ENCODE results near the gene RTN4RL1.
"Not testable (repeated sequence)": the region's sequence is repeated elsewhere in the genome, so short reads cannot be mapped to it uniquely, and the experiment has no call there.

The RTN4RL1 gene

DNA sequence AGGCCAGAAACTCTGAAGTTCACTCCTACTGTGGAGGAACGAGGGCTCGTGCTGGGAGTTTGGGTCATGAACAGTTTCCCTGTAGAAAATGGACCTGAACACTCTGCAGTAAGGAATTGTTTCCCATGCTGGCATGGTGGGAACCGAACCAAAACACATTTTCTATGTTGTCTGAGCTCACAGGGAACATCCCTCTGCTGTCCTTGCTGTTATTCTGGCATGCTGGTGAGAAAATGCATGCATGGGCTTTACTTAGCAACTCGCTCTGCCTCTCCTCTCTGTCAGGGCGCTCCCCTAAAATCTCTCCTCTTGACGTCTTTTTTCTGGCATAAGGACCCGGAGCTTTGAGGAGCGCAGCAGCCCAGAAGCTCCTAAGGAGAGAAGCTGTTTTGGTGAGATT, 5.4 kb downstream of the RTN4RL1 start:
- TF ChIP-seq MYC (IDR thresholded peaks at IDR 0.05; ENCODE audit: low read depth, low read length) (no peak), POLR2A (IDR thresholded peaks at IDR 0.05; ENCODE audit: extremely low read depth, insufficient read length) (no peak)
- TF ChIP-seq, protein P1, sequence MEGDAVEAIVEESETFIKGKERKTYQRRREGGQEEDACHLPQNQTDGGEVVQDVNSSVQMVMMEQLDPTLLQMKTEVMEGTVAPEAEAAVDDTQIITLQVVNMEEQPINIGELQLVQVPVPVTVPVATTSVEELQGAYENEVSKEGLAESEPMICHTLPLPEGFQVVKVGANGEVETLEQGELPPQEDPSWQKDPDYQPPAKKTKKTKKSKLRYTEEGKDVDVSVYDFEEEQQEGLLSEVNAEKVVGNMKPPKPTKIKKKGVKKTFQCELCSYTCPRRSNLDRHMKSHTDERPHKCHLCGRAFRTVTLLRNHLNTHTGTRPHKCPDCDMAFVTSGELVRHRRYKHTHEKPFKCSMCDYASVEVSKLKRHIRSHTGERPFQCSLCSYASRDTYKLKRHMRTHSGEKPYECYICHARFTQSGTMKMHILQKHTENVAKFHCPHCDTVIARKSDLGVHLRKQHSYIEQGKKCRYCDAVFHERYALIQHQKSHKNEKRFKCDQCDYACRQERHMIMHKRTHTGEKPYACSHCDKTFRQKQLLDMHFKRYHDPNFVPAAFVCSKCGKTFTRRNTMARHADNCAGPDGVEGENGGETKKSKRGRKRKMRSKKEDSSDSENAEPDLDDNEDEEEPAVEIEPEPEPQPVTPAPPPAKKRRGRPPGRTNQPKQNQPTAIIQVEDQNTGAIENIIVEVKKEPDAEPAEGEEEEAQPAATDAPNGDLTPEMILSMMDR (IDR thresholded peaks at IDR 0.05; ENCODE audit: low read depth, low read length): no peak
- TF ChIP-seq, protein P2, sequence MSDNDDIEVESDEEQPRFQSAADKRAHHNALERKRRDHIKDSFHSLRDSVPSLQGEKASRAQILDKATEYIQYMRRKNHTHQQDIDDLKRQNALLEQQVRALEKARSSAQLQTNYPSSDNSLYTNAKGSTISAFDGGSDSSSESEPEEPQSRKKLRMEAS (IDR thresholded peaks at IDR 0.05; ENCODE audit: low read depth, low read length): no peak
- DNase-seq (ENCODE audit: low read depth): no peak
- H3K4me3 ChIP-seq (ENCODE audit: low read depth, low read length): no peak overlapping the region

DNA sequence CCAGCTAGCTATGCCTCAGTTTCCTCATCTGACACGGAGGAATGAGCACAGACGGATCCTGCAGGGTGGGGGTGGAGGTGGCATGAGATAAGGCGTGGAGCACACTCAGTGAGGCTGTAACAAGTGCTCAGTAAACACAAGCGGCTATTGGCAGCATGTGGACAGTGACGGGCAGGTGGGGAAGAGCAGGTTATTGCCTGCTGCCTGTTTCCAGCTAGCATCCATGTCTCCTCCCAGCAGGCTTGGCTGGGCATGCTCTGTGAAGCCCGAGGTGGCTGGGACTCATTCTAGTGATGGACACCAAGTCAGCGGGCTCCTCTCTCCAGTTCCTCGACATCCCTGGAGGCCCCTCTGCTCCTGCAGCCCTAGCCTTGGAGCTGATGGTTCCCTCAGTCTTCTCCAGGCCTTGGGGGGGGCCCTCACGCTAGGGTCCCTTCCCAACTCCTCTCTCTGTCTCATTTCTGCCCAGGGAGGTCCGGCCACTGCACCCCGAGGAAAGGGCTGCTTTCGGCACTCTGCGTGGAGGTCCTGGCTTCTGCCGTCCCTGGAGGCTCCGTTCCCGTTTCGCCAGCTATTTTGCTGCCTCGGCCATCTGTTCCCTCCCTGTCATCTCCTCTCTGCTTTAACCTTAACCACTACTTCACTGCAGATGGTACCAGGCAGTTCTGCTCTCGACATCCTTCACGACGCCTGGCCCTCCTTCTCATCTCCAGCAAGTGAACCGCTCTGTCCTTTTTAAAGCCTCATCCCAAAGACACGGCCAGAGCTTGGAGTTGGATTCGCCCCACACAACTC, 6.2 kb downstream of the RTN4RL1 start:
- no peak for DNase-seq (ENCODE audit: low read depth)
- TF ChIP-seq, protein P2 (IDR thresholded peaks at IDR 0.05; ENCODE audit: low read depth, low read length): no peak
- TF ChIP-seq, protein P1 (IDR thresholded peaks at IDR 0.05; ENCODE audit: low read depth, low read length): no peak
- TF ChIP-seq POLR2A (IDR thresholded peaks at IDR 0.05; ENCODE audit: extremely low read depth, insufficient read length): no peak
- no peak for TF ChIP-seq MYC (IDR thresholded peaks at IDR 0.05; ENCODE audit: low read depth, low read length)
- H3K4me3 ChIP-seq (ENCODE audit: low read depth, low read length): no peak overlapping the region

DNA sequence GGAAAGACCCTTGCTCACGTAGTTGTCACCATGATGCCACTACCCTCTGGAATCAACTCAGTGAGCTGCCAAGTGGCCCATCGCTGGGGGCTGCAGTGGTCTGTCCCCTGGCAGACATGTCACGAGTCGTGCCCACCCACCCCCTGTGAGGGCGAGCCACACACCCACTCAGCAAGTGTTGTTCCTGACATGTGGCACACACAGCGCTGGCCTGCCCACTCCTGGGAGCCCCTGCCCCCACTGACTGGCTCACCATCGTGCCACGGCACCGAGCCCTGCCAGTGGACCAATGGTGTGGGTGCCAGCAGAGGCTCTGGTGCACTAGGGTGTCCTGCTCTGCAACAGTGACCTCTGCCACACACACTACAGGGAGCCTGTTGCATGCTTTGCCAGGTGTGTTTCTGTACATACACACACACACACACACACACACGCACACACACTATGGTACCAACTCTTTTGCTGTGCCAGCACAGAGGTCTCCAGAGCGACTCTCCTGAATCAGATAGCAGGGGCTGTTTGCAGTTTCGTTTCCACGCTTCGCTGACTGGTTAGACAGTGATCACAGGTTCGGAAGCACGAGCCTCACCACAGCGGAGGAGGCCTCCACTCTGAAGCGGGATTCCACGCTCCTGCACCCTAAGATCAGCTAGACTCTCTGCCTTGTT, 7.7 kb downstream of the RTN4RL1 start:
- H3K4me3 ChIP-seq (ENCODE audit: low read depth, low read length): no peak overlapping the region

DNA sequence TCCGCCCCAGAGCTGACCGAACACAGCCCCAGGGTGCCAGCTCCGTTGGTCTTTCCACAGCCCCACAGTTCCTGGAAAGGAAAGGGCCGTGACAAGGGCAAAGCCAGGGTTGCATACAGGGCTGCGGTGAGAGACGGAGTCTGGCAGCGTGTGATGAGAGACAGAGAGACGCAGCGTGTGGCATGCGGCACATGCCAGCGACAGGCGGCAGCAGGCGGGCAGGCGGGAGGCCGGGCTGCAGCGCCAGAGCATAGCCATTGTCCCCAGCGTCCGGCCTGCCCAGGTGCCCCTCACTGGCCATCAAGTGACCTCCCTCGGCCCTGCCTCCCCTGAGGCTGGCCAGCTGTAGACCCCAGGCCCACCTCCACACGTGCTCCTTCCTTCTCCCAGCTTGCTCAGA, 8.6 kb downstream of the RTN4RL1 start:
- H3K4me3 ChIP-seq (ENCODE audit: low read depth, low read length): no peak overlapping the region
- DNase-seq (ENCODE audit: low read depth): no peak
- TF ChIP-seq, protein P1 (IDR thresholded peaks at IDR 0.05; ENCODE audit: low read depth, low read length): no peak
- no peak for TF ChIP-seq MYC (IDR thresholded peaks at IDR 0.05; ENCODE audit: low read depth, low read length)

More for the DNA sequence above, 7.7 kb downstream of the RTN4RL1 start:
- TF ChIP-seq POLR2A (IDR thresholded peaks at IDR 0.05; ENCODE audit: extremely low read depth, insufficient read length) (no peak), MYC (IDR thresholded peaks at IDR 0.05; ENCODE audit: low read depth, low read length) (no peak)
- TF ChIP-seq, protein P2 (IDR thresholded peaks at IDR 0.05; ENCODE audit: low read depth, low read length): no peak
- DNase-seq (ENCODE audit: low read depth): no peak

DNA sequence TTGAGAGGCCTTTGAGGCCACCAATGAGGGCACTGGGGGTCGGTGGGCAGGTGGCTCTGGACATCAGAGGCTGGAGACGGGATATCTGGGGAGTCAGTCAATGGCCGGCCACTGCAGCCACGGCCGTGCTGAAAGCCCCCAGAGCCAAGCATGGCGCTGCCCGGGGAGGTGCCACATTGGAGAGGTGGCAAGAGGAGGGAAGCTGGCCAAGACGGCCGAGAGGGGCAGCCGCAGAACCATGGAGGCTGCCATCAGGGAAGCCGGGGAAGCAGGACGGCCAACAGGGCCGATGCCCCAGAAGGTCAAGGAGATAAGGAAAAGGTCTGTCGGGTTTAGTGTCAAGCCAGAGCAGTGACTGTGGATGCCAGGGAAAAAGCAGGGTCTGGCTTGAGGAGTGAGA, 9.8 kb downstream of the RTN4RL1 start:
- DNase-seq (ENCODE audit: low read depth): no peak
- TF ChIP-seq MYC (IDR thresholded peaks at IDR 0.05; ENCODE audit: low read depth, low read length) (no peak), POLR2A (IDR thresholded peaks at IDR 0.05; ENCODE audit: extremely low read depth, insufficient read length) (no peak)
- TF ChIP-seq, protein P2 (IDR thresholded peaks at IDR 0.05; ENCODE audit: low read depth, low read length): no peak
- TF ChIP-seq, protein P1 (IDR thresholded peaks at IDR 0.05; ENCODE audit: low read depth, low read length): no peak
- H3K4me3 ChIP-seq (ENCODE audit: low read depth, low read length): no peak overlapping the region

DNA sequence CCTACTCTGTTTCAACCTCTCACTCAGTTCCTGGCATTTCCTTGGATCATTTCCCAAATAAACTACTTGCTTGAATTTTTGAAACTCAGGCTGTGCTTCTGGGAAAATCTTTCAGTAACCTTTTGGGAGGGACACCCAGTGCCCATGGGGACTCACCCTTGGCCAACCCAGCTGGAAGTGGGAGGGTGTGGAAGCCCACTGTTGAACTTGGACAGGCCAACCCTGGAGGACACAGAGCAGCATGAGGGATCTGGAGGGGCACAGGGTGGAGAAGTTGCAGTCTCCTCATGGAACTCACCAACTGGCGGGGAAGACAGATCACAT, 11.2 kb downstream of the RTN4RL1 start:
- no peak for DNase-seq (ENCODE audit: low read depth)
- TF ChIP-seq MYC (IDR thresholded peaks at IDR 0.05; ENCODE audit: low read depth, low read length) (no peak), POLR2A (IDR thresholded peaks at IDR 0.05; ENCODE audit: extremely low read depth, insufficient read length) (no peak)
- TF ChIP-seq, protein P2 (IDR thresholded peaks at IDR 0.05; ENCODE audit: low read depth, low read length): no peak
- TF ChIP-seq, protein P1 (IDR thresholded peaks at IDR 0.05; ENCODE audit: low read depth, low read length): no peak
- H3K4me3 ChIP-seq (ENCODE audit: low read depth, low read length): no peak overlapping the region

DNA sequence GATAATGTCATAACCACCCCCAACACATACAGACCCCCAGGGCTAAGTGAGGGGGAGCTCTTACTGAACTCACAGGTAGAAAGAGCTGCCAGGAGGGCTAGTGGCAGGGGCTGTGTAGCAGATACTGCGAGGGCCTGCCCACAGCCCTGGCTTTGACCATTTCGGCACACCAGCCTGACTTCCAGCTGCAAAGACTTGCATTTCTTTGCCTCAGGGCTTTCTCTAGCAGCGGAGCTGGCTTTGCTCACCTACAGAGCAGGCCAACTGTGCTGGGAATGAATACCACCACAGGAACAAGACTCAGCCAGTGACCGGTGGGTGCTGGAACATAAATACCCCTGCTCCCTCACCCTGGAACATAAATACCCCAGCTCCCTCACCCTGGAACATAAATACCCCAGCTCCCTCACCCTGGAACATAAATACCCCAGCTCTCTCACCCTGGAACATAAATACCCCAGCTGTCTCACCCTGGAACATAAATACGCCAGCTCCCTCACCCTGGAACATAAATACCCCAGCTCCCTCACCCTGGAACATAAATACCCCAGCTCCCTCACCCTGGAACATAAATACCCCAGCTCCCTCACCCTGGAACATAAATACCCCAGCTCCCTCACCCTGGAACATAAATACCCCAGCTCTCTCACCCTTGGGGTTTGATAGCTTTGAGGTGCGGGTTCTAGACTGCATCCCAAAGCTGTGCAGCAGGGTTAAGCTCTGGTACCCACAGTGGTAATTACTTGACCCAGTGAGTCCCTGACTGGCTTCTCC, 11.7 kb downstream of the RTN4RL1 start:
- DNase-seq (ENCODE audit: low read depth); H3K4me3 ChIP-seq (ENCODE audit: low read depth, low read length): not testable (repeated sequence)
